ENCODE data around the gene INSRR. TPM values are rescaled to one million over a fixed set of nuclear protein-coding genes. Genes with fewer than 3 reads are reported as not detected.
A peak's percentile ranks its signal among the peaks of the same experiment; 100 is the strongest.

INSRR gene
- total RNA-seq, 8 experiments from 2014 or later: 0.05 to 1.6 (median 0.11) TPM; not detected in 1

- in situ Hi-C loops (cut with MboI; ENCODE audit: low pct_unique_long_range_greater_than_20kb in 2 of 9, low sequenced_read_pairs in 9 of 9, unreplicated experiment in 9 of 9): no loop called here
- Histone ChIP-seq H3K4me1 (replicated peaks in 1 of 2) (peaks cover 46 to 56% of the 10 kb centered on the region in 2 donors), H3K27ac (no peak overlapping the region), H3K4me3 (no peak overlapping the region)
- ATAC-seq (replicated peaks in 6 of 8): no peak
- WGBS, 10 experiments: 40 to 58% methylated on average over 1 to 3 of the region's 5 CpGs; no CpG with 5 or more reads in 8 of the 10 experiments
Measured at GRCh38 chr1:156880473-156880872, 21.6 kb upstream of the INSRR start.

DNA sequence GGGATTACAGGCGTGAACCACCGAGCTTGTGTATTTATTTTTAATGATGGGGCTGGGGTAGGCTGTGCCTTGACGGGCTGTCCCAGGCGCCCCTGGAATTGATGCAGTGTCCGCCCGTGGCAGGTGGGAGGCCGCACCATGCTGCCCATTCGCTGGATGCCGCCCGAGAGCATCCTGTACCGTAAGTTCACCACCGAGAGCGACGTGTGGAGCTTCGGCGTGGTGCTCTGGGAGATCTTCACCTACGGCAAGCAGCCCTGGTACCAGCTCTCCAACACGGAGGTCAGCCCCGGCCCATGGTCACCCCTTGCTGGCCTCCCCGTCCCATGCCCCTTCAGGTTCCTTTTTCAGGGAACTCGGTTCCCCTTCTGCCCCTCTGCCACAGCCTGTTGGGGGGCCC lies 21.0 kb upstream of the INSRR start:
- in situ Hi-C loops (cut with MboI; ENCODE audit: low pct_unique_long_range_greater_than_20kb in 2 of 9, low sequenced_read_pairs in 9 of 9, unreplicated experiment in 9 of 9): no loop called here

DNA sequence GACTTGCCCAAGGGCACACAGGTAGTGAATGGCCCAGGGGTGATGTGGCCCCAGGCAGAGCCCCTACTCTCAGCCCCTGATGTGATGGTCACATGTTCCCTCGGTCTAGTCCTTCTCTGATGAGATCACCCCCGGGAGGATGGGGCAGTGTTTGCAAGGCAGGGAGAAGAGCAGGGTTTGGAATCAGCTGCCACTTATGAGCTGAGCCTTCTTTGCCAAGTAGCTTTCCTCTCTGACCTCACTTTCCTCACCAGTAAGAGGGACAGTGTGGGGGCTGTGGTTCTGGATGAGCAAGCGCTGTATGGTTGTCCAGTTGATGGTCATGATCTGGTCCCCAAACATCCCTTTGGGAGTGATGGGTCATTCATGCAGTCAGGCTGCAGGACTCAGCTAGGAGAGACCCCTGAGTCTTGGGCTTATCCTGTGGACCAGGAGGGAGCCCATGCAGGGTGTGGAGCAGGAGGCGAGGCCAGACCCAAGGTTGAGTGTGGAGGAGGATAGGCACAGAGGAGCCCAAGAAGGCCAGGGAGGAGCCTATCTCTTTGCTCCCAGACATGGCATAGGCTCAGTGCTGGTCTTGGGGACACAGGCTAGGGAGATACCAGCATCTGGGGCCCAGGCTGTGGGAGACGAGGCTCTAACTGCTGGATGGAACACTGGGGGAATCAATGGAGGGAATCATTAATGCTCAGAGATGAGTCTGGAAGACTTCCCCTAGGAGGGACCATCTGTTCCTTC lies 18.7 kb upstream of the INSRR start:
- no peak overlapping the region for H3K27ac ChIP-seq
- no peak overlapping the region for H3K4me3 ChIP-seq
- ATAC-seq (replicated peaks in 6 of 8): peak in 3 of 8 experiments; percentile 20 to 40 (median 37)
- H3K4me1 ChIP-seq (replicated peaks in 1 of 2): peaks cover 28 to 41% of the 10 kb centered on the region in 2 donors
- in situ Hi-C loops (cut with MboI; ENCODE audit: low pct_unique_long_range_greater_than_20kb in 2 of 9, low sequenced_read_pairs in 9 of 9, unreplicated experiment in 9 of 9): no loop called here
- WGBS, 10 experiments: 29 to 92% (median 62%) methylated on average over 1 to 5 of the region's 5 CpGs; no CpG with 5 or more reads in 3 of the 10 experiments

More for the DNA sequence above, 21.0 kb upstream of the INSRR start:
- ATAC-seq (replicated peaks in 6 of 8): no peak
- Histone ChIP-seq H3K4me3 (no peak overlapping the region), H3K27ac (no peak overlapping the region), H3K4me1 (replicated peaks in 1 of 2) (peaks cover 49 to 61% of the 10 kb centered on the region in 2 donors)
- WGBS, 10 experiments: 80 to 94% (median 91%) methylated on average over 1 to 12 of the region's 21 CpGs; no CpG with 5 or more reads in 6 of the 10 experiments

DNA sequence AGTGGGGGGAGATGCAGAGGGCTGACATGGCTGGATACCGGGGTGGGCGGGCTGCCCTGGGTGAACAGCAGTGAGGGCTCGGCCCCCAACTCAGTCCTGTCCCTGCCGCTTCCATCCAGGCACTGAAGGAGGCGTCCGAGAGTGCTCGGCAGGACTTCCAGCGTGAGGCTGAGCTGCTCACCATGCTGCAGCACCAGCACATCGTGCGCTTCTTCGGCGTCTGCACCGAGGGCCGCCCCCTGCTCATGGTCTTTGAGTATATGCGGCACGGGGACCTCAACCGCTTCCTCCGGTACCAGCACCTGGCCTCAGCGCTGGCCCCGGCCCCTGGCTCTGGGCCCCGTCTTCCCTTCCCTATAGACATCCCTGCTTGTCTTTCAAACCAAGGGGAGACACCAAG lies 17.4 kb upstream of the INSRR start:
- H3K4me1 ChIP-seq (replicated peaks in 1 of 2): peaks cover 16 to 28% of the 10 kb centered on the region in 2 donors
- H3K4me3 ChIP-seq: no peak overlapping the region
- in situ Hi-C loops (cut with MboI; ENCODE audit: low pct_unique_long_range_greater_than_20kb in 2 of 9, low sequenced_read_pairs in 9 of 9, unreplicated experiment in 9 of 9): no loop called here
- peak in 6 of 8 experiments; percentile 47 to 73 (median 58) for ATAC-seq (replicated peaks in 6 of 8)
- H3K27ac ChIP-seq: no peak overlapping the region
- 8 to 53% (median 25%) methylated on average over 4 to 8 of the region's 21 CpGs; no CpG with 5 or more reads in 7 of the 10 experiments for WGBS, 10 experiments

DNA sequence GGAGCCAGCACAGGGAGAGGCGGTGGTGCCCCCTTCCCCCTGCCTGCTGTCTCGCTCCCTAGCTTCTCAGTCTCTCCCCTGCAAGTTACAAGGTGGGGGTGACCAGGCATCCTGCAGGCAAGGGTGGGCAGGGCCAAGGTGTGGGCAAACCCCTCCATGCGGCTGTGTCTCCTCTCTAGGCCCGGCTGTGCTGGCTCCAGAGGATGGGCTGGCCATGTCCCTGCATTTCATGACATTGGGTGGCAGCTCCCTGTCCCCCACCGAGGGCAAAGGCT lies 16.4 kb upstream of the INSRR start:
- ATAC-seq (replicated peaks in 6 of 8): peak in 2 of 8 experiments; percentile 7 to 10
- WGBS, 10 experiments: 80% methylated on average over 1 to 2 of the region's 5 CpGs; no CpG with 5 or more reads in 8 of the 10 experiments
- H3K27ac ChIP-seq: no peak overlapping the region
- in situ Hi-C loops (cut with MboI; ENCODE audit: low pct_unique_long_range_greater_than_20kb in 2 of 9, low sequenced_read_pairs in 9 of 9, unreplicated experiment in 9 of 9): no loop called here
- H3K4me3 ChIP-seq: no peak overlapping the region
- H3K4me1 ChIP-seq (replicated peaks in 1 of 2): peaks cover 15 to 23% of the 10 kb centered on the region in 2 donors

- Histone ChIP-seq H3K4me3 (no peak overlapping the region), H3K4me1 (replicated peaks in 1 of 2) (peaks cover 15 to 23% of the 10 kb centered on the region in 2 donors), H3K27ac (no peak overlapping the region)
- WGBS, 10 experiments: 0 to 95% (median 60%) methylated on average over 1 to 7 of the region's 16 CpGs; no CpG with 5 or more reads in 1 of the 10 experiments
- in situ Hi-C loops (cut with MboI; ENCODE audit: low pct_unique_long_range_greater_than_20kb in 2 of 9, low sequenced_read_pairs in 9 of 9, unreplicated experiment in 9 of 9): loop anchor here in 2 of 9 experiments (25.0 kb wide), 1 partner anchor 187 kb away; the partner anchor contains the start of gene NES (in 2 of the 2)
- ATAC-seq (replicated peaks in 6 of 8): peak in 4 of 8 experiments; percentile 13 to 20 (median 13)
Measured at GRCh38 chr1:156874572-156875340, 15.8 kb upstream of the INSRR start.

DNA sequence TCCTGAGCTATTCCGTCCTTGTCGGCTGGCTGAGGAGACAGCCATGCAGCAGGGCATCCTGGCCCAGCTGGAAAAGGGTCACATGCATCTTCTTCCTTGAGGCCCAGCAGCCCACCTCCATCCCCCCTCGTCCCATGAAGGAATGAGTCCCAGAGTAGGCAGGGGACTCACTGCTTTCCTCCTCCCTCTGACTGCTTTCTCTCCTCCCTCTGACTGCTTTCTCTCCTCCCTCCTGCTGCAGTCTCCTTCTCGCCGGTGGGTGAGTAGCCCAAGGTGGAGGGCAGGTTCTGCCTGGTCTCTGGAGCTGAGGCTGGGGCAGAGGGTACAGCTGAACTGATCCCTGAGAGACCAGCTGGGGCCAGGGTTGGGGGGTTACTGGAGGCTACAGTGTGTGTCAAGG lies 15.2 kb upstream of the INSRR start:
- Histone ChIP-seq H3K4me1 (replicated peaks in 1 of 2) (peaks cover 15 to 23% of the 10 kb centered on the region in 2 donors), H3K27ac (no peak overlapping the region), H3K4me3 (no peak overlapping the region)
- in situ Hi-C loops (cut with MboI; ENCODE audit: low pct_unique_long_range_greater_than_20kb in 2 of 9, low sequenced_read_pairs in 9 of 9, unreplicated experiment in 9 of 9): loop anchor here in 2 of 9 experiments (25.0 kb wide), 1 partner anchor 187 kb away; the partner anchor contains the start of gene NES (in 2 of the 2)
- WGBS, 10 experiments: 65 to 100% (median 77%) methylated on average over 1 to 5 of the region's 5 CpGs; no CpG with 5 or more reads in 5 of the 10 experiments
- ATAC-seq (replicated peaks in 6 of 8): peak in 1 of 8 experiments; percentile 11

DNA sequence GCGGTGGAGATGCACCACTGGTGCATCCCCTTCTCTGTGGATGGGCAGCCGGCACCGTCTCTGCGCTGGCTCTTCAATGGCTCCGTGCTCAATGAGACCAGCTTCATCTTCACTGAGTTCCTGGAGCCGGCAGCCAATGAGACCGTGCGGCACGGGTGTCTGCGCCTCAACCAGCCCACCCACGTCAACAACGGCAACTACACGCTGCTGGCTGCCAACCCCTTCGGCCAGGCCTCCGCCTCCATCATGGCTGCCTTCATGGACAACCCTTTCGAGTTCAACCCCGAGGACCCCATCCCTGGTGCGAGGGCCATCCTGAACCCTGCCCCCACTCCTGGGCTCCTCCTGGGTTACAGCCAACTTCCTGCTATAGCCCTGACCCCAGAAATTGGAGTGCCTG lies 14.7 kb upstream of the INSRR start:
- Histone ChIP-seq H3K27ac (no peak overlapping the region), H3K4me3 (no peak overlapping the region), H3K4me1 (replicated peaks in 1 of 2) (peaks cover 15 to 23% of the 10 kb centered on the region in 2 donors)
- in situ Hi-C loops (cut with MboI; ENCODE audit: low pct_unique_long_range_greater_than_20kb in 2 of 9, low sequenced_read_pairs in 9 of 9, unreplicated experiment in 9 of 9): loop anchor here in 2 of 9 experiments (25.0 kb wide), 1 partner anchor 186 kb away; the partner anchor contains the start of gene NES (in 2 of the 2)
- no peak for ATAC-seq (replicated peaks in 6 of 8)
- 64 to 98% (median 89%) methylated on average over 3 to 14 of the region's 18 CpGs; no CpG with 5 or more reads in 5 of the 10 experiments for WGBS, 10 experiments

DNA sequence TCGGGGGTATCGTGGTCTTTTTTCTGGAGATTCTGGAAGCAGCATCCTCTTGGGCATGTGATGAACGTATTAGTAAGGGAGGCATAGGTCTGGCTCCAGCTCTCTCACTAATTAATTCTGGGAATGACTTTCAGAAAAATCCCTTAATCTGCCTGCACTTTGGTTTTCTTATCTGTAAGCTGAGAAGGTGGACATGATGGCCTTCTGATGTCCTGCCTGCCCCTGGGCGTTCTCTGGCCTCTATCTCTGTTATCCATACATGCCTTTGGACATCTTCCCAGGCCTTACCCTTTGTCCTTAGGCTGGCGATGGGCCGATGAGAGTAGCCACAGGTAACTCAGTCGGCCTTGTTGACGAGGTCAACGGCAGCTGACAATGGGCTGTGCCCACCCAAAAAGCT lies 10.5 kb upstream of the INSRR start:
- in situ Hi-C loops (cut with MboI; ENCODE audit: low pct_unique_long_range_greater_than_20kb in 2 of 9, low sequenced_read_pairs in 9 of 9, unreplicated experiment in 9 of 9): loop anchor here in 2 of 9 experiments (25.0 kb wide), 1 partner anchor 182 kb away; the partner anchor contains the start of gene NES (in 2 of the 2)
- ATAC-seq (replicated peaks in 6 of 8): no peak
- Histone ChIP-seq H3K4me1 (replicated peaks in 1 of 2) (peaks cover 15 to 20% of the 10 kb centered on the region in 2 donors), H3K27ac (no peak overlapping the region), H3K4me3 (no peak overlapping the region)
- 17 to 100% (median 94%) methylated on average over 1 to 8 of the region's 9 CpGs; no CpG with 5 or more reads in 2 of the 10 experiments for WGBS, 10 experiments

DNA sequence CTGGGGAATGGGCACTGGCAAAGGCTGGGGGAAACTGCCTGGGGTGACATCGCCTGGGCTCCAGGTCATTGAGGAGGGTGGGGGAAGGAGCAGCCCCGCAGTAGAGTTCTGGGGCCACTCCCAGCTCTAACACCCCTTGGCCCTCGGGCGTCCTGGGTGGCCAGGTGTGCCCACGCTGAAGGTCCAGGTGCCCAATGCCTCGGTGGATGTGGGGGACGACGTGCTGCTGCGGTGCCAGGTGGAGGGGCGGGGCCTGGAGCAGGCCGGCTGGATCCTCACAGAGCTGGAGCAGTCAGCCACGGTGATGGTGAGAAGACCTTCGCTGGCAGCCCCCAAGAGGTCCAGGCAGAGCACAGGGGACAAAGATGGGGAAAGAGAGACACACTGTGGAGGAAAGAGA lies 9.4 kb upstream of the INSRR start:
- Histone ChIP-seq H3K27ac (no peak overlapping the region), H3K4me1 (replicated peaks in 1 of 2) (peaks cover 15 to 22% of the 10 kb centered on the region in 2 donors), H3K4me3 (no peak overlapping the region)
- ATAC-seq (replicated peaks in 6 of 8): peak in 1 of 8 experiments; percentile 12
- 59 to 67% methylated on average over 3 to 9 of the region's 13 CpGs; no CpG with 5 or more reads in 8 of the 10 experiments for WGBS, 10 experiments
- in situ Hi-C loops (cut with MboI; ENCODE audit: low pct_unique_long_range_greater_than_20kb in 2 of 9, low sequenced_read_pairs in 9 of 9, unreplicated experiment in 9 of 9): loop anchor here in 2 of 9 experiments (25.0 kb wide), 1 partner anchor 181 kb away; the partner anchor contains the start of gene NES (in 2 of the 2)

- peak in 2 of 8 experiments; percentile 9 to 38 for ATAC-seq (replicated peaks in 6 of 8)
- Histone ChIP-seq H3K27ac (no peak overlapping the region), H3K4me3 (no peak overlapping the region), H3K4me1 (replicated peaks in 1 of 2) (peaks cover 25 to 42% of the 10 kb centered on the region in 2 donors)
- WGBS, 10 experiments: 4 to 20% (median 7%) methylated on average over 1 to 3 of the region's 12 CpGs; no CpG with 5 or more reads in 7 of the 10 experiments
- in situ Hi-C loops (cut with MboI; ENCODE audit: low pct_unique_long_range_greater_than_20kb in 2 of 9, low sequenced_read_pairs in 9 of 9, unreplicated experiment in 9 of 9): loop anchor here in 2 of 9 experiments (25.0 kb wide), 1 partner anchor 179 kb away; the partner anchor contains the start of gene NES (in 2 of the 2)
Measured at GRCh38 chr1:156866249-156866909, 7.5 kb upstream of the INSRR start.

- 65 to 80% (median 72%) methylated on average over 1 to 4 of the region's 4 CpGs; no CpG with 5 or more reads in 4 of the 10 experiments for WGBS, 10 experiments
- ATAC-seq (replicated peaks in 6 of 8): no peak
- Histone ChIP-seq H3K4me1 (replicated peaks in 1 of 2) (peaks cover 30 to 47% of the 10 kb centered on the region in 2 donors), H3K27ac (no peak overlapping the region), H3K4me3 (no peak overlapping the region)
- in situ Hi-C loops (cut with MboI; ENCODE audit: low pct_unique_long_range_greater_than_20kb in 2 of 9, low sequenced_read_pairs in 9 of 9, unreplicated experiment in 9 of 9): loop anchor here in 2 of 9 experiments (25.0 kb wide), 1 partner anchor 179 kb away; the partner anchor contains the start of gene NES (in 2 of the 2)
Measured at GRCh38 chr1:156865865-156866248, 6.9 kb upstream of the INSRR start.
